IMR-90 (cell line): ENCODE results near the gene P2RX5. TPM values are rescaled to one million over a fixed set of nuclear protein-coding genes. Genes with fewer than 3 reads are reported as not detected.
A peak's percentile ranks its signal among the peaks of the same experiment; 100 is the strongest.

Experiments
- ATAC-seq: fragments of 200-7000 bp; cut with Tn5 transposase; 2 replicates; pipeline ENCODE4 v1.9.1; 2020; ENCODE audit warnings: low read depth, mild to moderate bottlenecking, moderate library complexity
- BruUV-seq: library from RNA; stranded (reverse); fragments of 400-500 nt; replicated peaks from 2 replicates; lab custom pipeline; 2021; lab: Mats Ljungman, UMichigan
- CTCF ChIA-PET: fragments of 300-600 bp; formaldehyde crosslinking; extraction: SDS; loops from one replicate; lab custom pipeline; 2021; ENCODE audit warnings: antibody characterized with exemption; lab: Yijun Ruan, JAX
- POLR2A ChIA-PET: fragments of 300-600 bp; sonication (Branson Sonifier 250); formaldehyde crosslinking; loops from one replicate; lab custom pipeline; 2022; ENCODE audit warnings: antibody characterized with exemption; ENCODE audit not compliant: unreplicated experiment; lab: Charles Lee
- DNase-seq: peaks from one replicate; pipeline ENCODE4 v3.0.0; 2013
- H2AFZ ChIP-seq: replicated peaks from 2 replicates; pipeline ENCODE3; 2013; ENCODE audit warnings: low read length, mild to moderate bottlenecking; ENCODE audit not compliant: poor library complexity
- H2AK5ac ChIP-seq: 2 replicates; pipeline ENCODE4 v1.6.1; 2013; ENCODE audit warnings: low read depth, low read length, inconsistent platforms
- H2AK9ac ChIP-seq: replicated peaks from 2 replicates; pipeline ENCODE3; 2013; ENCODE audit warnings: mild to moderate bottlenecking, low read depth, low read length, moderate library complexity; ENCODE audit not compliant: poor library complexity
- H2BK120ac ChIP-seq: 2 replicates; pipeline ENCODE4 v1.6.1; 2013; ENCODE audit warnings: low read depth, low read length, inconsistent platforms
- H2BK15ac ChIP-seq: 3 replicates; pipeline ENCODE4 v1.6.1; 2013; ENCODE audit warnings: low read depth, low read length, inconsistent platforms
- H2BK20ac ChIP-seq: 2 replicates; pipeline ENCODE4 v1.6.1; 2013; ENCODE audit warnings: low read depth, mild to moderate bottlenecking, inconsistent platforms, low read length, moderate library complexity
- H2BK5ac ChIP-seq: 2 replicates; pipeline ENCODE4 v1.6.1; 2013; ENCODE audit warnings: mild to moderate bottlenecking, low read depth, low read length, inconsistent platforms; ENCODE audit not compliant: poor library complexity, severe bottlenecking
- H3K14ac ChIP-seq: replicated peaks from 2 replicates; pipeline ENCODE4 v1.6.1; 2013; ENCODE audit warnings: low read depth, low read length, inconsistent platforms
- H3K18ac ChIP-seq: 2 replicates; pipeline ENCODE4 v1.6.1; 2013; ENCODE audit warnings: low read depth, low read length, control low read depth
- H3K23ac ChIP-seq: 2 replicates; pipeline ENCODE4 v1.6.1; 2013; ENCODE audit warnings: low read depth, low read length, inconsistent platforms
- H3K27ac ChIP-seq: 2 replicates; pipeline ENCODE4 v1.5.1; 2013; ENCODE audit warnings: mild to moderate bottlenecking, control low read depth, low read length; ENCODE audit not compliant: insufficient read depth
- H3K27me3 ChIP-seq: 2 replicates; pipeline ENCODE4 v1.6.1; 2013; ENCODE audit warnings: low read length; ENCODE audit not compliant: control insufficient read depth, insufficient read depth
- H3K36me3 ChIP-seq: 2 replicates; pipeline ENCODE4 v1.6.1; 2013; ENCODE audit warnings: low read length, mixed read lengths; ENCODE audit not compliant: control insufficient read depth, insufficient read depth
- H3K4ac ChIP-seq: 2 replicates; pipeline ENCODE4 v1.6.1; 2013; ENCODE audit warnings: low read depth, low read length, inconsistent platforms
- H3K4me1 ChIP-seq: 2 replicates; pipeline ENCODE4 v1.6.1; 2013; ENCODE audit warnings: low read length, mixed read lengths; ENCODE audit not compliant: control insufficient read depth, insufficient read depth
- H3K4me2 ChIP-seq: 2 replicates; pipeline ENCODE4 v1.6.1; 2013; ENCODE audit warnings: low read depth, mild to moderate bottlenecking, control low read depth, low read length, moderate library complexity
- H3K4me3 ChIP-seq: 2 replicates; pipeline ENCODE4 v1.5.1; 2013; ENCODE audit warnings: low read depth, mild to moderate bottlenecking, control low read depth, low read length, moderate library complexity; ENCODE audit not compliant: insufficient read depth
- H3K56ac ChIP-seq: 2 replicates; pipeline ENCODE4 v1.6.1; 2013; ENCODE audit warnings: low read length, inconsistent platforms; ENCODE audit not compliant: insufficient read depth; ENCODE audit errors: extremely low read depth
- H3K79me1 ChIP-seq, 2 experiments: 2 replicates each; pipeline ENCODE4 v1.6.1; 2013; ENCODE audit warnings: low read length in 2 of 2, inconsistent platforms in 1 of 2, low read depth in 1 of 2
- H3K9ac ChIP-seq: 2 replicates; pipeline ENCODE4 v1.6.1; 2013; ENCODE audit warnings: low read depth, low read length, control low read depth
- H3K9me1 ChIP-seq: 2 replicates; pipeline ENCODE4 v1.6.1; 2013; ENCODE audit warnings: low read length, inconsistent platforms; ENCODE audit not compliant: insufficient read depth
- H3K9me3 ChIP-seq: 2 replicates; pipeline ENCODE4 v1.6.1; 2013; ENCODE audit warnings: low read length; ENCODE audit not compliant: control insufficient read depth, insufficient read depth
- H4K20me1 ChIP-seq: 2 replicates; pipeline ENCODE4 v1.6.1; 2013; ENCODE audit warnings: low read length, inconsistent platforms; ENCODE audit not compliant: insufficient read depth
- H4K5ac ChIP-seq: 2 replicates; pipeline ENCODE4 v1.6.1; 2013; ENCODE audit warnings: mild to moderate bottlenecking, low read depth, low read length, control low read depth
- H4K8ac ChIP-seq, 2 experiments: 2 replicates each; pipeline ENCODE4 v1.6.1; 2013; ENCODE audit warnings: low read depth in 2 of 2, low read length in 2 of 2, control low read depth in 1 of 2, inconsistent platforms in 1 of 2
- H4K91ac ChIP-seq: 2 replicates; pipeline ENCODE4 v1.6.1; 2013; ENCODE audit warnings: low read depth, low read length, inconsistent platforms; ENCODE audit not compliant: insufficient read depth
- CEBPB ChIP-seq: IDR thresholded peaks from 2 replicates; pipeline ENCODE4 v1.6.1; 2012; ENCODE audit warnings: low read depth, low read length, improper control_type of control experiment
- ELK1 ChIP-seq: fragments of 150-350 bp; IDR thresholded peaks from 2 replicates; pipeline ENCODE4 v1.6.1; 2016; ENCODE audit warnings: low read depth, mild to moderate bottlenecking, low read length, moderate library complexity, borderline replicate concordance
- FOS ChIP-seq: fragments of 150-350 bp; IDR thresholded peaks from 2 replicates; pipeline ENCODE4 v1.6.1; 2016; ENCODE audit warnings: low read depth, low read length
- MAZ ChIP-seq: IDR thresholded peaks from 2 replicates; pipeline ENCODE4 v1.6.1; 2012; ENCODE audit warnings: low read depth, mild to moderate bottlenecking, low read length, improper control_type of control experiment, moderate library complexity, borderline replicate concordance
- NFE2L2 ChIP-seq: fragments of 150-350 bp; IDR thresholded peaks from 2 replicates; pipeline ENCODE4 v1.6.1; 2016; ENCODE audit warnings: low read depth, mild to moderate bottlenecking, low read length
- RAD21 ChIP-seq: IDR thresholded peaks from 2 replicates; pipeline ENCODE4 v1.6.1; 2012; ENCODE audit warnings: low read length, improper control_type of control experiment
- RCOR1 ChIP-seq: IDR thresholded peaks from 2 replicates; pipeline ENCODE4 v1.6.1; 2012; ENCODE audit warnings: mild to moderate bottlenecking, low read length, improper control_type of control experiment; ENCODE audit not compliant: insufficient replicate concordance
- USF2 ChIP-seq: fragments of 150-350 bp; IDR thresholded peaks from 2 replicates; pipeline ENCODE4 v1.6.1; 2017; ENCODE audit warnings: mild to moderate bottlenecking, antibody characterized with exemption, low read length, low read depth
- WGBS, 2 experiments: methylation state at CpG; one replicate each; pipeline versions ENCODE4 v1.1.5 to v1.1.7; 2013; ENCODE audit warnings: missing lambda C conversion rate in 2 of 2; ENCODE audit not compliant: insufficient read length in 1 of 2; ENCODE audit errors: extremely low coverage in 2 of 2; 5-methylcytosine and 5-hydroxymethylcytosine counted together
- dilution Hi-C: fragments of 300-500 bp; cut with HindIII; formaldehyde crosslinking; loops from one replicate; pipeline ENCODE4 v1.14.3; 2018; ENCODE audit warnings: low sequenced_read_pairs; ENCODE audit not compliant: unreplicated experiment
- in situ Hi-C: fragments of 300-500 bp; cut with MboI; formaldehyde crosslinking; loops from 3 replicates; pipeline ENCODE4 v1.14.3; 2019; ENCODE audit warnings: low sequenced_read_pairs, inconsistent platforms, mixed read lengths
- intact Hi-C: fragments of 100-400 bp; cut with micrococcal nuclease; formaldehyde crosslinking; loops from 2 replicates; pipeline ENCODE4 v1.10.0; 2022
- polyA plus RNA-seq, 3 experiments: library from polyadenylated mRNA; depleted of rRNA; stranded (reverse); fragments of >200 nt; gene quantifications; 2 replicates each; pipeline ENCODE4 v1.2.3, GENCODE V29; 2012; ENCODE audit warnings: low replicate concordance in 1 of 3
- total RNA-seq: library from RNA; depleted of rRNA; stranded (reverse); fragments of >200 nt; gene quantifications from 2 replicates; pipeline ENCODE4 v1.2.3, GENCODE V29; 2012
- TF ChIP-seq, protein P1 (sequence below): conservative IDR thresholded peaks from 2 replicates; pipeline ENCODE4 v1.5.1; 2012; ENCODE audit warnings: mild to moderate bottlenecking, low read depth, low read length, improper control_type of control experiment

The P2RX5 gene
- total and polyA plus RNA-seq, 2 of the 4 experiments (the other 2 are of a cell fraction), result 1.8 to 3.7 TPM

DNA sequence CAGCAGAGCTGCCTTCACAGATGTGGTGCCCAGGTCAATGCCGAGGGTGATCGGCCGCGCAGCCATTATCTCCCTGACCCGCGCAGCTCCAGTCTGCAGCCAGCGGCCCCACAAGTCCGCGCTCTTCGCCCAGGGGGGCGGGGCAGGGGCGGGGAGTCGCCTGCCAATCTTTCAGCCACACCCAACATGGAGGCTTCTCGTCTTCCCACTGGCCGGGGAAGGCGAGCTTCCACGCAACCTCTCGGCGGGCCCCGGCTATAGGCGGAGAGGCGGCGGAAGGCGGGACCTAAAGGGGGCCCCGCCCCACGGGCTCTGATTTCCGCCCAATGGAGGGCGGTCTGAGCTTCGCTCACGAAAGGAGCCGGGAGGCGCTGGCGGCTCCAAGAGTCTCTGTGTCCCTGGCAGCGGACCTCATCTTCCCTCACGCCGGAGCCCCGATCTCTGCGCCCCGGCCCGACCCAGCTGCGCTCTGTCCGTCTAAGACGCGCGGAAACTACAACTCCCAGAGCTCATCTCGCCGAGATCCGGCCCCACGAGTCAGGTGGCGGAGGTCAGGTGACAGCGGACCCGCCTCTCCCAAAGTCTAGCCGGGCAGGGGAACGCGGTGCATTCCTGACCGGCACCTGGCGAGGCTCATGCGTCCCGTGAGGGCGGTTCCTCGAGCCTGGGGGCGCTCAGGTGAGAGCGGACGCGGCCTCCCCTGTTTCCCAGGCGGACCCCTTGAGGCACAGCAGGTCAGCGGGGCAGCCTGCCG is 59.6 kb downstream of the P2RX5 start, which contains the start of the genes CTNS and SHPK (continued):
- no peak; the same call in 1 of the 2 replicates for TF ChIP-seq MAZ

- Histone ChIP-seq H3K4me2 (peak overlapping the region; percentile 98), H3K27ac (peak overlapping the region; percentile 47; the same call in 1 of the 2 replicates)
- POLR2A ChIA-PET, result no interaction called here
- TF ChIP-seq, protein P1, sequence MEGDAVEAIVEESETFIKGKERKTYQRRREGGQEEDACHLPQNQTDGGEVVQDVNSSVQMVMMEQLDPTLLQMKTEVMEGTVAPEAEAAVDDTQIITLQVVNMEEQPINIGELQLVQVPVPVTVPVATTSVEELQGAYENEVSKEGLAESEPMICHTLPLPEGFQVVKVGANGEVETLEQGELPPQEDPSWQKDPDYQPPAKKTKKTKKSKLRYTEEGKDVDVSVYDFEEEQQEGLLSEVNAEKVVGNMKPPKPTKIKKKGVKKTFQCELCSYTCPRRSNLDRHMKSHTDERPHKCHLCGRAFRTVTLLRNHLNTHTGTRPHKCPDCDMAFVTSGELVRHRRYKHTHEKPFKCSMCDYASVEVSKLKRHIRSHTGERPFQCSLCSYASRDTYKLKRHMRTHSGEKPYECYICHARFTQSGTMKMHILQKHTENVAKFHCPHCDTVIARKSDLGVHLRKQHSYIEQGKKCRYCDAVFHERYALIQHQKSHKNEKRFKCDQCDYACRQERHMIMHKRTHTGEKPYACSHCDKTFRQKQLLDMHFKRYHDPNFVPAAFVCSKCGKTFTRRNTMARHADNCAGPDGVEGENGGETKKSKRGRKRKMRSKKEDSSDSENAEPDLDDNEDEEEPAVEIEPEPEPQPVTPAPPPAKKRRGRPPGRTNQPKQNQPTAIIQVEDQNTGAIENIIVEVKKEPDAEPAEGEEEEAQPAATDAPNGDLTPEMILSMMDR, result no peak
- TF ChIP-seq USF2 (no peak), CEBPB (no peak), MAZ (no peak), RCOR1 (no peak), FOS (no peak), RAD21 (no peak), NFE2L2 (no peak), ELK1 (no peak)
These were observed 60.3 kb downstream of the P2RX5 start for GRCh38 chr17:3635474-3636153.

More at GRCh38 chr17:3635474-3636153, 60.3 kb downstream of the P2RX5 start:
- intact Hi-C loops, result loop anchor here (5.0 kb wide), 1 partner anchor 98 kb away; no protein-coding TSS in a partner anchor
- no peak overlapping the region for H2BK15ac ChIP-seq
- in situ Hi-C loops, result no loop called here
- peak overlapping the region; percentile 76 for H3K9ac ChIP-seq
- CTCF ChIA-PET, result interaction anchor here (2.5 kb wide), 1 partner anchor 12 kb away, joined by 10 read pairs; no protein-coding TSS in a partner anchor
- peaks cover 14 to 43% of the 10 kb centered on the region in 2 experiments for H3K79me1 ChIP-seq
- peak overlapping the region; percentile 88 for H3K4me3 ChIP-seq
- H2BK20ac ChIP-seq, result no peak overlapping the region
- no peaks in the 10 kb centered on the region for H3K27me3 ChIP-seq
- no peaks in the 10 kb centered on the region; the same call in 1 of the 2 replicates for H3K36me3 ChIP-seq
- peak overlapping the region; percentile 83; the same call in 1 of the 2 replicates for H2AK5ac ChIP-seq
- ATAC-seq (peak; percentile 2), DNase-seq (no peak)
- 0 out of 2 replicates have a peak overlapping the region, but pooled peaks have one; percentile 25 for H3K14ac ChIP-seq
- H3K18ac ChIP-seq, result no peak overlapping the region
- no peak overlapping the region; the same call in 1 of the 2 replicates for H3K23ac ChIP-seq
- H3K4me1 ChIP-seq, result peaks cover 6% of the 10 kb centered on the region
- peaks cover 8% of the 10 kb centered on the region; the same call in 1 of the 2 replicates for H3K9me1 ChIP-seq
- peak overlapping the region; percentile 37 for H3K4ac ChIP-seq
- H4K5ac ChIP-seq, result no peak overlapping the region
- peak overlapping the region; percentile 98 for H2AFZ ChIP-seq
- WGBS, 2 experiments, result 22% methylated on average over 21 of the region's 38 CpGs; no CpG with 5 or more reads in 1 of the 2 experiments
- no peaks in the 10 kb centered on the region for H3K9me3 ChIP-seq
- peaks cover 3% of the 10 kb centered on the region for H4K20me1 ChIP-seq
- no peak overlapping the region for H2BK5ac ChIP-seq
- no TSS peak for BruUV-seq
- dilution Hi-C loops, result no loop called here
- H4K91ac ChIP-seq, result no peak overlapping the region; the same call in 1 of the 2 replicates
- peak overlapping the region; percentile 28; the same call in 1 of the 2 replicates for H3K56ac ChIP-seq
- no peak overlapping the region for H2BK120ac ChIP-seq
- H4K8ac ChIP-seq, result peak overlapping the region in 1 of 2 experiments; percentile 27; a peak in 2 of 4 replicates
- peak overlapping the region; percentile 92 for H2AK9ac ChIP-seq
